Measurements from ENCODE around the gene PTK7.
"Not testable (repeated sequence)": the region's sequence is repeated elsewhere in the genome, so short reads cannot be mapped to it uniquely, and the experiment has no call there.

The PTK7 gene

GRCh38 chr6:43088654-43089056, 12.5 kb downstream of the PTK7 start:
- FAIRE-seq = peak; percentile 63

GRCh38 chr6:43089467-43089866, 13.4 kb downstream of the PTK7 start:
- FAIRE-seq = peak; percentile 77

- FAIRE-seq = peak; percentile 79
Measured at GRCh38 chr6:43089874-43090558, 13.9 kb downstream of the PTK7 start.

- peak; percentile 52 for FAIRE-seq
Measured at GRCh38 chr6:43090559-43090956, 14.4 kb downstream of the PTK7 start.

GRCh38 chr6:43091020-43091419, 14.9 kb downstream of the PTK7 start:
- FAIRE-seq = no peak

- FAIRE-seq = no peak
Measured at GRCh38 chr6:43091436-43091991, 15.4 kb downstream of the PTK7 start.

- FAIRE-seq = no peak
Measured at GRCh38 chr6:43092635-43093034, 16.5 kb downstream of the PTK7 start.

GRCh38 chr6:43093436-43094289, 17.5 kb downstream of the PTK7 start:
- peak; percentile 98 for FAIRE-seq

- FAIRE-seq = no peak
Measured at GRCh38 chr6:43095939-43096338, 19.8 kb downstream of the PTK7 start.

- peak; percentile 92 for FAIRE-seq
Measured at GRCh38 chr6:43096451-43097097, 20.5 kb downstream of the PTK7 start.

- no peak for FAIRE-seq
Measured at GRCh38 chr6:43097098-43097489, 21.0 kb downstream of the PTK7 start.

- FAIRE-seq = no peak
Measured at GRCh38 chr6:43097502-43097901, 21.4 kb downstream of the PTK7 start.

GRCh38 chr6:43101497-43101896, 25.4 kb downstream of the PTK7 start:
- FAIRE-seq = peak; percentile 50

- no peak for FAIRE-seq
Measured at GRCh38 chr6:43103253-43103876, 27.3 kb downstream of the PTK7 start.

- no peak for FAIRE-seq
Measured at GRCh38 chr6:43105538-43106222, 29.6 kb downstream of the PTK7 start.

GRCh38 chr6:43107344-43108062, 31.4 kb downstream of the PTK7 start:
- peak; percentile 19 for FAIRE-seq

- FAIRE-seq = no peak
Measured at GRCh38 chr6:43113431-43114260, 37.5 kb downstream of the PTK7 start.

GRCh38 chr6:43115365-43115764, 39.3 kb downstream of the PTK7 start:
- FAIRE-seq = no peak

GRCh38 chr6:43117466-43117865, 41.4 kb downstream of the PTK7 start:
- FAIRE-seq = not testable (repeated sequence)

GRCh38 chr6:43119482-43119881, 43.4 kb downstream of the PTK7 start:
- no peak for FAIRE-seq

All from G401.6 (cell line).